Measurements from ENCODE around the gene KANK2. TPM values are rescaled to one million over a fixed set of nuclear protein-coding genes. Genes with fewer than 3 reads are reported as not detected.
A peak's percentile ranks its signal among the peaks of the same experiment; 100 is the strongest.
"Not testable (repeated sequence)": the region's sequence is repeated elsewhere in the genome, so short reads cannot be mapped to it uniquely, and the experiment has no call there.

Gene KANK2
- total RNA-seq, 1 experiment from 2014 or later, result 35.1 TPM

DNA sequence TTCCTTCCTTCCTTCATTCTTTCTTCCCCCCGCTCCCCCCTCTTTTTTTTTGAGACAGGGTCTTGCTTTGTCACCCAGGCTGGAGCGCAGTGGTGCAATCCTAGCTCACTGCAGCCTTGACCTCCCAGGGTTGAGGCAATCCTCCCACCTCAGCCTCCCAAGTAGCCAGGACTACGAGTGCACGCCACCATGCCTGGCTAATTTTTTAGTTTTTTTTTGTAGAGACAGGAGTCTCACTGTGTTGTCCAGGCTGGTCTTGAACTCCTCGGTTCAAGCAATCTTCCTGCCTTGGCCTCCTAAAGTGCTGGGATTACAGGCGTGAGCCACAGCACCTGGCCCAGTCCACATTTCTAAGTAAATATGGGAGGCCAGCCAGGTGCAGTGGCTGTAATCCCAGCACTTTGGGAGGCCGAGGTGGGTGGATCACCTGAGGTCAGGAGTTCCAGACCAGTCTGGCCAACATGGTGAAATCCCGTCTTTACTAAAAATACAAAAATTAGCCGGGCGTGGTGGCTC is 57.3 kb downstream of the KANK2 start:
- peaks cover 26% of the 10 kb centered on the region for H3K4me1 Mint-ChIP-seq
- ATAC-seq; H3K9me3 Mint-ChIP-seq; H3K27ac Mint-ChIP-seq; DNase-seq (ENCODE audit: low spot score); H3K27me3 Mint-ChIP-seq (ENCODE audit: low read depth); H3K36me3 Mint-ChIP-seq; POLR2A ChIA-PET; H3K4me3 Mint-ChIP-seq: not testable (repeated sequence)
- CTCF ChIA-PET, result interaction anchor here (1.2 to 2.9 kb wide), 2 partner anchors 14 to 64 kb away, joined by 3 to 10 read pairs; no protein-coding TSS in a partner anchor
- 0 out of 2 replicates have a peak, but pooled peaks have one; percentile 14 for TF ChIP-seq ZNF121 (CRISPR knock-in tag; IDR thresholded peaks at IDR 0.05)

DNA sequence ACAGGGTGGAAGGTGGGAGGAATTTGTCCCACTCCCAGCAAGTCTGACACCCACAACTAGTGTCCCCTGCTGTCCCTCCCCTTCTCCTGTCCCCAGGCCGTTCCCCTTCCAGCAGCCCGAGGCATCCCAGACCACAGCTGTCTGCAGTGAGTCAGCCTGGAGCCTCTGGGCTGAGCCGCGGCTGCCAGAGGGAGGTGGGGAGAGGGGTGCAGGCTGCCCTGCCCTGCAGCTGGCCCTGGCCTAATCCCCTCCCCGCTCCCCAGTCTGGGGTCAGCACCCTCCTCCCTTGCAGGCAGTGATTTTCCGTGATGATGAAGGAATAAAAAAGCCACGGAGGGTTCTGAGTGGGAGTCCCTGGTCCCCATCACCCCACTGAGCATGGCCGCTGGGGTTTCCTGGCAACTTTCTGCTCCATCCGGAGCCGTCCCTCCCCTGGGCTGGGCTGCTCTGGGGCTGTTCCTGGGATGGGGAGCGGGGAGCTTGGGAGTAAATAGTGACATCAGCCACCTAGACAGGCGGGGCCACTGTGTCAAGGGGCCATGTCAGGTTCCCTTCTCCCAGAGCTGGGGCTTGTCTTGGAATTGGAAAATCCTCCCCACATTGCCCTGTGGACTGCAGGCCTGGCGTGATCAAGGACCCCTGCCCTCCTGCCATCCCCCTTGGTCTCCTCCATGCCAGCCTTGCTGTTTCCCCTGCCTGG is 58.6 kb downstream of the KANK2 start:
- Mint-ChIP-seq H3K9me3 (no peaks in the 10 kb centered on the region), H3K36me3 (0 out of 2 replicates have a peak, but pooled peaks cover 3% of the 10 kb centered on the region), H3K27ac (no peak overlapping the region), H3K27me3 (ENCODE audit: low read depth) (no peaks in the 10 kb centered on the region; the same call in 1 of the 2 replicates), H3K4me3 (no peak overlapping the region; the same call in 1 of the 2 replicates), H3K4me1 (peaks cover 25% of the 10 kb centered on the region)
- CTCF ChIA-PET, result interaction anchor here (0.6 to 2.9 kb wide), 7 partner anchors 13 to 202 kb away, joined by 3 to 11 read pairs (median 6); no protein-coding TSS in a partner anchor
- POLR2A ChIA-PET, result interaction anchor here (0.6 kb wide), 1 partner anchor 175 kb away, joined by 4 read pairs; no protein-coding TSS in a partner anchor
- DNase-seq (ENCODE audit: low spot score) (peak; percentile 44), ATAC-seq (peak; percentile 10)
- TF ChIP-seq, protein P1, sequence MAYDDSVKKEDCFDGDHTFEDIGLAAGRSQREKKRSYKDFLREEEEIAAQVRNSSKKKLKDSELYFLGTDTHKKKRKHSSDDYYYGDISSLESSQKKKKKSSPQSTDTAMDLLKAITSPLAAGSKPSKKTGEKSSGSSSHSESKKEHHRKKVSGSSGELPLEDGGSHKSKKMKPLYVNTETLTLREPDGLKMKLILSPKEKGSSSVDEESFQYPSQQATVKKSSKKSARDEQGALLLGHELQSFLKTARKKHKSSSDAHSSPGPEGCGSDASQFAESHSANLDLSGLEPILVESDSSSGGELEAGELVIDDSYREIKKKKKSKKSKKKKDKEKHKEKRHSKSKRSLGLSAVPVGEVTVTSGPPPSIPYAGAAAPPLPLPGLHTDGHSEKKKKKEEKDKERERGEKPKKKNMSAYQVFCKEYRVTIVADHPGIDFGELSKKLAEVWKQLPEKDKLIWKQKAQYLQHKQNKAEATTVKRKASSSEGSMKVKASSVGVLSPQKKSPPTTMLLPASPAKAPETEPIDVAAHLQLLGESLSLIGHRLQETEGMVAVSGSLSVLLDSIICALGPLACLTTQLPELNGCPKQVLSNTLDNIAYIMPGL (CRISPR knock-in tag; IDR thresholded peaks at IDR 0.05), result 0 out of 2 replicates have a peak, but pooled peaks have one; percentile 30
- TF ChIP-seq GTF2I (CRISPR knock-in tag; conservative IDR thresholded peaks at IDR 0.05), result peak; percentile 65; the same call in 1 of the 2 replicates
- TF ChIP-seq, protein P2, sequence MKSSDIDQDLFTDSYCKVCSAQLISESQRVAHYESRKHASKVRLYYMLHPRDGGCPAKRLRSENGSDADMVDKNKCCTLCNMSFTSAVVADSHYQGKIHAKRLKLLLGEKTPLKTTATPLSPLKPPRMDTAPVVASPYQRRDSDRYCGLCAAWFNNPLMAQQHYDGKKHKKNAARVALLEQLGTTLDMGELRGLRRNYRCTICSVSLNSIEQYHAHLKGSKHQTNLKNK (CRISPR knock-in tag; IDR thresholded peaks at IDR 0.05), result no peak
- TF ChIP-seq GABPB1 (CRISPR knock-in tag; IDR thresholded peaks at IDR 0.05), result peak; percentile 73

DNA sequence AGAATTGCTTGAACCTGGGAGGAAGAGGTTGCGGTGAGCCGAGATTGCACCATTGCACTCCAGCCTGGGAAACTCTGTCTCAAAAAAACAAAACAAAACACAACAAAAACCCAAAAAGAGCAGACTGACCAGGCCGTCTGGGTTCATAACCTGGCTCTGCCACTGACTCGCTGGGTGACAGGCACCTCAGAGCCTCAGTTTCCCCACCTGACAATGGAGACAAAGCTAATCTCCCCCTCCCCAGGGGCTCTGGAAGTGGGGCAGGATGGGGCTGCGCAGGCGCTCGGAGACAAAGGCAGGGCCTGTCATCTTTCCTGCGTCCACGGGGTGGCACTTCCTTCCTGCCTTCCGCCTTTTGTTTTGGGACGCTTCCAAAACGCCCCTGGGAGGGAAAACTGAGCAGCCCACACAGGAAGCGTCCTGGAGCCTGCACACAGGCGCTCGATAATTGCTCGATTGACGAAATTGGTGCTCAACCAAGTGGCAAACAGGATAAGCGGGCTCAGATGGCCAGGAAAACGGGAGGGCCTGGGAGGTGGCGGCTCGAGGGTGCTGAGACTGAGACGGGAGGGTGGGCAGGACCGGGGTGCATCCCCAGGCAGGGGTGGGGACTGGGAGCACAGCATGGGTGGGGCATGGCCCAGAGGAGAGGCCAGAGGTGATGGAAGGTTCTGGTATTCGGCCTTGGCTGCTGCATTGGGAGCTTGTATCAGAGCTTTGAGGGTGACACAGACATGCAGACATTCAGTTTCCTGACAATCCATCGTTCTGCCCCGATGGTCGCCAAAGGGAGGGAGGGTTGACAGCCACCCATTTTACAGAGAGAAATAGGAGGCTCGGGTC is 59.6 kb downstream of the KANK2 start:
- DNase-seq (ENCODE audit: low spot score) (peak; percentile 77), ATAC-seq (peak; percentile 60)
- peaks cover 16% of the 10 kb centered on the region for H3K4me1 Mint-ChIP-seq
- peak overlapping the region; percentile 82 for H3K27ac Mint-ChIP-seq
- peak; percentile 3; the same call in 1 of the 2 replicates for TF ChIP-seq ZNF423 (CRISPR knock-in tag; IDR thresholded peaks at IDR 0.05)
- TF ChIP-seq ETV6 (CRISPR knock-in tag; IDR thresholded peaks at IDR 0.05), result peak; percentile 66; the same call in 1 of the 2 replicates
- TF ChIP-seq EMX1 (CRISPR knock-in tag; IDR thresholded peaks at IDR 0.05), result 0 out of 2 replicates have a peak, but pooled peaks have one; percentile 26
- TF ChIP-seq GABPB1 (CRISPR knock-in tag; IDR thresholded peaks at IDR 0.05), result 0 out of 2 replicates have a peak, but pooled peaks have one; percentile 31
- TF ChIP-seq CREM (CRISPR knock-in tag; IDR thresholded peaks at IDR 0.05), result no peak
- TF ChIP-seq, protein P3, sequence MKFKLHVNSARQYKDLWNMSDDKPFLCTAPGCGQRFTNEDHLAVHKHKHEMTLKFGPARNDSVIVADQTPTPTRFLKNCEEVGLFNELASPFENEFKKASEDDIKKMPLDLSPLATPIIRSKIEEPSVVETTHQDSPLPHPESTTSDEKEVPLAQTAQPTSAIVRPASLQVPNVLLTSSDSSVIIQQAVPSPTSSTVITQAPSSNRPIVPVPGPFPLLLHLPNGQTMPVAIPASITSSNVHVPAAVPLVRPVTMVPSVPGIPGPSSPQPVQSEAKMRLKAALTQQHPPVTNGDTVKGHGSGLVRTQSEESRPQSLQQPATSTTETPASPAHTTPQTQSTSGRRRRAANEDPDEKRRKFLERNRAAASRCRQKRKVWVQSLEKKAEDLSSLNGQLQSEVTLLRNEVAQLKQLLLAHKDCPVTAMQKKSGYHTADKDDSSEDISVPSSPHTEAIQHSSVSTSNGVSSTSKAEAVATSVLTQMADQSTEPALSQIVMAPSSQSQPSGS (CRISPR knock-in tag; IDR thresholded peaks at IDR 0.05; ENCODE audit: borderline replicate concordance, low read depth), result no peak
- 0 out of 2 replicates have a peak, but pooled peaks have one; percentile 14 for TF ChIP-seq TEAD1 (CRISPR knock-in tag; IDR thresholded peaks at IDR 0.05)
- TF ChIP-seq, protein P4, sequence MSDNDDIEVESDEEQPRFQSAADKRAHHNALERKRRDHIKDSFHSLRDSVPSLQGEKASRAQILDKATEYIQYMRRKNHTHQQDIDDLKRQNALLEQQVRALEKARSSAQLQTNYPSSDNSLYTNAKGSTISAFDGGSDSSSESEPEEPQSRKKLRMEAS (CRISPR knock-in tag; IDR thresholded peaks at IDR 0.05), result 0 out of 2 replicates have a peak, but pooled peaks have one; percentile 21
- peaks cover 11% of the 10 kb centered on the region for H3K36me3 Mint-ChIP-seq
- POLR2A ChIA-PET, result no interaction called here
- no peaks in the 10 kb centered on the region; the same call in 1 of the 2 replicates for H3K27me3 Mint-ChIP-seq (ENCODE audit: low read depth)
- H3K4me3 Mint-ChIP-seq, result peak overlapping the region; percentile 77
- no peaks in the 10 kb centered on the region for H3K9me3 Mint-ChIP-seq
- CTCF ChIA-PET, result interaction anchor here (0.6 to 2.9 kb wide), 8 partner anchors 12 to 201 kb away, joined by 3 to 11 read pairs (median 5); partner anchors contain the start of gene KANK2
